GM12878 (cell line): ENCODE data around the gene MYCBPAP. TPM values are rescaled to one million over a fixed set of nuclear protein-coding genes. Genes with fewer than 3 reads are reported as not detected.

Experiments used
- ATAC-seq: fragments of 200-7000 bp; cut with Tn5 transposase; 3 replicates; pipeline ENCODE4 v1.9.1; 2020; ENCODE audit warnings: mild to moderate bottlenecking, moderate library complexity
- BruUV-seq: library from RNA; stranded (reverse); fragments of 400-500 nt; replicated peaks from 2 replicates; lab custom pipeline; 2021; lab: Mats Ljungman, UMichigan
- CTCF ChIA-PET: fragments of 300-600 bp; sonication (Branson Sonifier 250); formaldehyde crosslinking; extraction: SDS; loops from one replicate; lab custom pipeline; 2021; ENCODE audit warnings: inconsistent platforms; lab: Yijun Ruan, JAX
- POLR2A ChIA-PET: fragments of 350-600 bp; formaldehyde crosslinking; extraction: SDS; loops from one replicate; lab custom pipeline; 2021; ENCODE audit warnings: inconsistent platforms; lab: Charles Lee
- RAD21 ChIA-PET: fragments of 300-600 bp; sonication (Branson Sonifier 250); formaldehyde crosslinking; loops from one replicate; lab custom pipeline; 2023; ENCODE audit warnings: antibody characterized with exemption; ENCODE audit not compliant: unreplicated experiment; lab: Charles Lee
- SMC1A ChIA-PET: fragments of 300-600 bp; sonication (Branson Sonifier 250); formaldehyde crosslinking; loops from one replicate; lab custom pipeline; 2023; ENCODE audit not compliant: unreplicated experiment, uncharacterized antibody; lab: Charles Lee
- DNase-seq: peaks from one replicate; pipeline ENCODE4 v3.0.0-alpha.2; 2011; ENCODE audit warnings: low read depth, low spot score
- FAIRE-seq: peaks from 3 replicates; lab custom pipeline; 2011; peaks lifted over from hg19 to GRCh38; lab: Jason Lieb, UNC
- H2AFZ ChIP-seq: 2 replicates; pipeline ENCODE4 v1.6.0; 2011; ENCODE audit warnings: low read depth, low read length, control low read depth; ENCODE audit not compliant: control insufficient read depth
- H3K27ac ChIP-seq: 2 replicates; pipeline ENCODE4 v1.5.1; 2011; ENCODE audit warnings: control low read depth; ENCODE audit not compliant: control insufficient read depth, insufficient read depth
- H3K27me3 ChIP-seq, 2 experiments: replicated peaks in 1 of 2; 2 replicates each; pipeline versions ENCODE4 v1.6.0 to v1.6.1; 2011; ENCODE audit warnings: low read length in 1 of 2; ENCODE audit not compliant: control insufficient read depth in 2 of 2, insufficient read depth in 2 of 2
- H3K36me3 ChIP-seq, 2 experiments: 2 replicates each; pipeline ENCODE4 v1.5.1; 2011; ENCODE audit warnings: low read length in 1 of 2; ENCODE audit not compliant: control insufficient read depth in 2 of 2, insufficient read depth in 2 of 2
- H3K4me1 ChIP-seq: 2 replicates; pipeline ENCODE4 v1.6.1; 2011; ENCODE audit warnings: mild to moderate bottlenecking, low read length, moderate library complexity, mixed read lengths; ENCODE audit not compliant: control insufficient read depth, insufficient read depth
- H3K4me2 ChIP-seq: 2 replicates; pipeline ENCODE4 v1.6.0; 2011; ENCODE audit warnings: control low read depth; ENCODE audit not compliant: control insufficient read depth, insufficient read depth
- H3K4me3 ChIP-seq: fragments of 200-600 bp; sonication (generic); 2 replicates; pipeline ENCODE4 v1.5.1; 2016
- H3K79me2 ChIP-seq: 2 replicates; pipeline ENCODE4 v1.6.0; 2011; ENCODE audit warnings: low read length; ENCODE audit not compliant: control insufficient read depth, insufficient read depth
- H3K9ac ChIP-seq: 2 replicates; pipeline ENCODE4 v1.8.0; 2011; ENCODE audit warnings: low read length, control low read depth, mixed read lengths; ENCODE audit not compliant: control insufficient read depth, insufficient read depth
- H3K9me3 ChIP-seq: replicated peaks from 3 replicates; pipeline ENCODE4 v1.5.1; 2011; ENCODE audit warnings: mild to moderate bottlenecking, low read length; ENCODE audit not compliant: control insufficient read depth, insufficient read depth
- H4K20me1 ChIP-seq: 2 replicates; pipeline ENCODE4 v1.6.0; 2011; ENCODE audit not compliant: control insufficient read depth, insufficient read depth
- CBFB ChIP-seq: IDR thresholded peaks from 2 replicates; pipeline ENCODE4 v1.6.1; 2016; ENCODE audit warnings: antibody characterized with exemption, low read depth
- CBX3 ChIP-seq: fragments of 200-600 bp; sonication (generic); IDR thresholded peaks from 2 replicates; pipeline ENCODE4 v1.6.1; 2016; ENCODE audit warnings: low read depth, borderline replicate concordance
- CREB1 ChIP-seq: IDR thresholded peaks from 2 replicates; pipeline ENCODE4 v1.6.1; 2012; ENCODE audit warnings: low read depth, mild to moderate bottlenecking, inconsistent platforms
- CREM ChIP-seq: IDR thresholded peaks from 2 replicates; pipeline ENCODE4 v1.6.1; 2014; ENCODE audit warnings: antibody characterized with exemption, low read depth
- EED ChIP-seq: sonication (generic); IDR thresholded peaks from 2 replicates; pipeline ENCODE4 v1.6.1; 2016; ENCODE audit warnings: antibody characterized with exemption, low read depth
- HDGF ChIP-seq: fragments of 450-650 bp; IDR thresholded peaks from 2 replicates; pipeline ENCODE4 v1.6.1; 2016; ENCODE audit warnings: antibody characterized with exemption
- KLF5 ChIP-seq: fragments of 450-650 bp; IDR thresholded peaks from 2 replicates; pipeline ENCODE4 v1.6.1; 2014; ENCODE audit warnings: mild to moderate bottlenecking; ENCODE audit not compliant: partially characterized antibody
- RBBP5 ChIP-seq: fragments of 200-600 bp; sonication (generic); conservative IDR thresholded peaks from 2 replicates; pipeline ENCODE4 v1.6.1; 2016
- RUNX3 ChIP-seq: IDR thresholded peaks from 2 replicates; pipeline ENCODE4 v1.6.1; 2012; ENCODE audit warnings: low read length, inconsistent platforms
- SREBF2 ChIP-seq: IDR thresholded peaks from 2 replicates; pipeline ENCODE4 v1.6.1; 2012; ENCODE audit warnings: mild to moderate bottlenecking, low read length
- YBX1 ChIP-seq: fragments of 450-650 bp; IDR thresholded peaks from 2 replicates; pipeline ENCODE4 v1.6.1; 2016; ENCODE audit warnings: antibody characterized with exemption
- ZZZ3 ChIP-seq: IDR thresholded peaks from 2 replicates; pipeline ENCODE4 v1.6.1; 2011; ENCODE audit warnings: low read depth; ENCODE audit not compliant: control insufficient read depth, insufficient read length
- whole genome bisulfite sequencing: methylation state at CpG from one replicate; pipeline ENCODE4 v1.1.6; 2016; ENCODE audit warnings: low lambda C conversion rate; ENCODE audit not compliant: insufficient replicate concordance, insufficient coverage; ENCODE audit errors: missing lambda C conversion rate; 5-methylcytosine and 5-hydroxymethylcytosine counted together
- in situ Hi-C: fragments of 300-500 bp; cut with MboI; formaldehyde crosslinking; loops from 9 replicates; pipeline ENCODE4 v1.14.3; 2018; ENCODE audit warnings: mixed read lengths
- intact Hi-C: fragments of 100-400 bp; cut with micrococcal nuclease; formaldehyde crosslinking; loops from one replicate; pipeline ENCODE4 v1.14.2; 2022; ENCODE audit not compliant: unreplicated experiment
- polyA plus RNA-seq, 11 experiments: library from polyadenylated mRNA; depleted of rRNA in 4 of 11; unstranded in 6 of 11; stranded (reverse) in 5 of 11; fragments of >200 nt; fragmentation: Nextera tagmentation in 4 of 11; fragmentation: Illumina TruSeq in 1 of 11; extraction: Ambion mirVana in 4 of 11; extraction: Trizol in 1 of 11; gene quantifications; 1 replicate in 1 of 11; 2 replicates in 10 of 11; pipeline versions ENCODE4 v1.2.1 to v1.2.3, GENCODE V29; 2011 to 2016; ENCODE audit warnings: inconsistent platforms in 2 of 11, missing spikeins in 2 of 11, low read depth in 1 of 11
- total RNA-seq, 4 experiments: library from RNA; depleted of rRNA in 3 of 4; stranded (reverse); fragments of >200 nt in 3 of 4; fragmentation: Illumina TruSeq in 1 of 4; extraction: Trizol in 1 of 4; gene quantifications; 2 replicates each; pipeline versions ENCODE4 v1.2.1 to v1.2.3, GENCODE V29; 2013 to 2021
- TF ChIP-seq, protein P1 (sequence below): fragments of 450-650 bp; IDR thresholded peaks from 2 replicates; pipeline ENCODE4 v1.6.1; 2017; ENCODE audit warnings: mild to moderate bottlenecking
- TF ChIP-seq, protein P2 (sequence below): fragments of 450-650 bp; IDR thresholded peaks from 2 replicates; pipeline ENCODE4 v1.6.1; 2016; ENCODE audit warnings: mild to moderate bottlenecking
- TF ChIP-seq, protein P3 (sequence below): fragments of 450-650 bp; IDR thresholded peaks from 2 replicates; pipeline ENCODE4 v1.6.1; 2016; ENCODE audit warnings: mild to moderate bottlenecking, moderate library complexity, borderline replicate concordance
- TF ChIP-seq, protein P4 (sequence below): fragments of 450-650 bp; IDR thresholded peaks from 2 replicates; pipeline ENCODE4 v1.6.1; 2014; ENCODE audit warnings: mild to moderate bottlenecking

Gene MYCBPAP
- total and polyA plus RNA-seq, 10 of the 15 experiments (the other 5 are each of a cell fraction or from before 2014, with no cell fraction given) = 0.23 to 2.7 (median 1.5) TPM

DNA sequence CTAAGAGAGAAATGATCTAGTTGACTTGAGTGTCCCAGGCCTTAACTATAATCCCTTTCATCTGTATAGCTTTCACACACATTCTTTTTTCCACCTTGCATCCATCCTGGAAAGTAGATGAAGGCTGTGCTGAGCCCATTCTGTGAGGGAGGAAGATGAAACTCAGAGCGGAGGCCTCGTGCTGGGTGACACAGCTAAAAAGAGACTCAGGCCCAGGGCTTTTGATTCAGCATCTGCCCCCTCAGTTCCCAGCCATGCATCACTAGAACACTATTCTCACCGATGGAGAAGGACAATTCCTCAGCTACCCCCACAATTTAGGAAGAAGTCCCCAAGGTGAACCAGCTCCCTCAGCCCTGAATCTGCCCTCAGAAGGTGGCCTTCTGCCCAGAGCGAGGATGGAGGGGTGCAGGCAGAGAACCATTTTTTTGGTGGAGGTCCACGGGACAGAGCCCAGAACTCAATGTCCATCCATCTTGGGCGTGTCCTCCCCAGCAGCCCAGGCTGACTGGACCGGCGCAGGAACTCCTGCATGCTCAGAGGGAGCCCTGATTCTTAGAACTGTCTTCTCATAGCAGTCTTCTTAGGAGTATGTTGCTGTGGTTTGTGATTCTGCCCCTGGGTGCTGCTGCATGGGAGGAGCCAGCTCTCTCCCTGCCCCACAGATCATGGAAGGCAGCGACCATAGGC is 5.8 kb upstream of the MYCBPAP start:
- SMC1A ChIA-PET = interaction anchor here (0.9 kb wide), 1 partner anchor 8 kb away, joined by 5 read pairs; no protein-coding TSS in a partner anchor
- no peaks in the 10 kb centered on the region for H3K27me3 ChIP-seq
- no peaks in the 10 kb centered on the region for H4K20me1 ChIP-seq
- no peaks in the 10 kb centered on the region for H3K79me2 ChIP-seq
- no peak overlapping the region for H3K4me3 ChIP-seq
- H2AFZ ChIP-seq = no peak overlapping the region
- RAD21 ChIA-PET = interaction anchor here (2.3 kb wide), 1 partner anchor 19 kb away, joined by 6 read pairs; no protein-coding TSS in a partner anchor
- CTCF ChIA-PET = interaction anchor here (1.0 to 2.9 kb wide), 7 partner anchors 9 to 140 kb away, joined by 3 to 25 read pairs (median 7); no protein-coding TSS in a partner anchor
- ATAC-seq (no peak), DNase-seq (no peak), FAIRE-seq (no peak)
- no peaks in the 10 kb centered on the region for H3K9me3 ChIP-seq
- no peaks in the 10 kb centered on the region for H3K36me3 ChIP-seq
- H3K9ac ChIP-seq = no peak overlapping the region
- H3K4me2 ChIP-seq = no peak overlapping the region
- TF ChIP-seq, protein P1, sequence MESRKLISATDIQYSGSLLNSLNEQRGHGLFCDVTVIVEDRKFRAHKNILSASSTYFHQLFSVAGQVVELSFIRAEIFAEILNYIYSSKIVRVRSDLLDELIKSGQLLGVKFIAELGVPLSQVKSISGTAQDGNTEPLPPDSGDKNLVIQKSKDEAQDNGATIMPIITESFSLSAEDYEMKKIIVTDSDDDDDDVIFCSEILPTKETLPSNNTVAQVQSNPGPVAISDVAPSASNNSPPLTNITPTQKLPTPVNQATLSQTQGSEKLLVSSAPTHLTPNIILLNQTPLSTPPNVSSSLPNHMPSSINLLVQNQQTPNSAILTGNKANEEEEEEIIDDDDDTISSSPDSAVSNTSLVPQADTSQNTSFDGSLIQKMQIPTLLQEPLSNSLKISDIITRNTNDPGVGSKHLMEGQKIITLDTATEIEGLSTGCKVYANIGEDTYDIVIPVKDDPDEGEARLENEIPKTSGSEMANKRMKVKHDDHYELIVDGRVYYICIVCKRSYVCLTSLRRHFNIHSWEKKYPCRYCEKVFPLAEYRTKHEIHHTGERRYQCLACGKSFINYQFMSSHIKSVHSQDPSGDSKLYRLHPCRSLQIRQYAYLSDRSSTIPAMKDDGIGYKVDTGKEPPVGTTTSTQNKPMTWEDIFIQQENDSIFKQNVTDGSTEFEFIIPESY = no peak
- no peak for TF ChIP-seq CREB1
- no peak for TF ChIP-seq CBFB
- TF ChIP-seq CBX3 = no peak
- TF ChIP-seq RBBP5 = no peak
- no peak for TF ChIP-seq HDGF
- TF ChIP-seq SREBF2 = no peak
- TF ChIP-seq, protein P2, sequence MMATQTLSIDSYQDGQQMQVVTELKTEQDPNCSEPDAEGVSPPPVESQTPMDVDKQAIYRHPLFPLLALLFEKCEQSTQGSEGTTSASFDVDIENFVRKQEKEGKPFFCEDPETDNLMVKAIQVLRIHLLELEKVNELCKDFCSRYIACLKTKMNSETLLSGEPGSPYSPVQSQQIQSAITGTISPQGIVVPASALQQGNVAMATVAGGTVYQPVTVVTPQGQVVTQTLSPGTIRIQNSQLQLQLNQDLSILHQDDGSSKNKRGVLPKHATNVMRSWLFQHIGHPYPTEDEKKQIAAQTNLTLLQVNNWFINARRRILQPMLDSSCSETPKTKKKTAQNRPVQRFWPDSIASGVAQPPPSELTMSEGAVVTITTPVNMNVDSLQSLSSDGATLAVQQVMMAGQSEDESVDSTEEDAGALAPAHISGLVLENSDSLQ = no peak
- no peak for TF ChIP-seq ZZZ3
- TF ChIP-seq YBX1 = no peak
- TF ChIP-seq, protein P3, sequence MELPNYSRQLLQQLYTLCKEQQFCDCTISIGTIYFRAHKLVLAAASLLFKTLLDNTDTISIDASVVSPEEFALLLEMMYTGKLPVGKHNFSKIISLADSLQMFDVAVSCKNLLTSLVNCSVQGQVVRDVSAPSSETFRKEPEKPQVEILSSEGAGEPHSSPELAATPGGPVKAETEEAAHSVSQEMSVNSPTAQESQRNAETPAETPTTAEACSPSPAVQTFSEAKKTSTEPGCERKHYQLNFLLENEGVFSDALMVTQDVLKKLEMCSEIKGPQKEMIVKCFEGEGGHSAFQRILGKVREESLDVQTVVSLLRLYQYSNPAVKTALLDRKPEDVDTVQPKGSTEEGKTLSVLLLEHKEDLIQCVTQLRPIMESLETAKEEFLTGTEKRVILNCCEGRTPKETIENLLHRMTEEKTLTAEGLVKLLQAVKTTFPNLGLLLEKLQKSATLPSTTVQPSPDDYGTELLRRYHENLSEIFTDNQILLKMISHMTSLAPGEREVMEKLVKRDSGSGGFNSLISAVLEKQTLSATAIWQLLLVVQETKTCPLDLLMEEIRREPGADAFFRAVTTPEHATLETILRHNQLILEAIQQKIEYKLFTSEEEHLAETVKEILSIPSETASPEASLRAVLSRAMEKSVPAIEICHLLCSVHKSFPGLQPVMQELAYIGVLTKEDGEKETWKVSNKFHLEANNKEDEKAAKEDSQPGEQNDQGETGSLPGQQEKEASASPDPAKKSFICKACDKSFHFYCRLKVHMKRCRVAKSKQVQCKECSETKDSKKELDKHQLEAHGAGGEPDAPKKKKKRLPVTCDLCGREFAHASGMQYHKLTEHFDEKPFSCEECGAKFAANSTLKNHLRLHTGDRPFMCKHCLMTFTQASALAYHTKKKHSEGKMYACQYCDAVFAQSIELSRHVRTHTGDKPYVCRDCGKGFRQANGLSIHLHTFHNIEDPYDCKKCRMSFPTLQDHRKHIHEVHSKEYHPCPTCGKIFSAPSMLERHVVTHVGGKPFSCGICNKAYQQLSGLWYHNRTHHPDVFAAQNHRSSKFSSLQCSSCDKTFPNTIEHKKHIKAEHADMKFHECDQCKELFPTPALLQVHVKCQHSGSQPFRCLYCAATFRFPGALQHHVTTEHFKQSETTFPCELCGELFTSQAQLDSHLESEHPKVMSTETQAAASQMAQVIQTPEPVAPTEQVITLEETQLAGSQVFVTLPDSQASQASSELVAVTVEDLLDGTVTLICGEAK = no peak
- TF ChIP-seq KLF5 = no peak
- TF ChIP-seq EED = no peak
- no peak for TF ChIP-seq RUNX3
- TF ChIP-seq CREM = no peak
- TF ChIP-seq, protein P4, sequence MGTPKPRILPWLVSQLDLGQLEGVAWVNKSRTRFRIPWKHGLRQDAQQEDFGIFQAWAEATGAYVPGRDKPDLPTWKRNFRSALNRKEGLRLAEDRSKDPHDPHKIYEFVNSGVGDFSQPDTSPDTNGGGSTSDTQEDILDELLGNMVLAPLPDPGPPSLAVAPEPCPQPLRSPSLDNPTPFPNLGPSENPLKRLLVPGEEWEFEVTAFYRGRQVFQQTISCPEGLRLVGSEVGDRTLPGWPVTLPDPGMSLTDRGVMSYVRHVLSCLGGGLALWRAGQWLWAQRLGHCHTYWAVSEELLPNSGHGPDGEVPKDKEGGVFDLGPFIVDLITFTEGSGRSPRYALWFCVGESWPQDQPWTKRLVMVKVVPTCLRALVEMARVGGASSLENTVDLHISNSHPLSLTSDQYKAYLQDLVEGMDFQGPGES = no peak
- WGBS = 48% methylated on average over 9 of the region's 9 CpGs
- intact Hi-C loops (no loop called here), in situ Hi-C loops (no loop called here)
- H3K4me1 ChIP-seq = no peaks in the 10 kb centered on the region
- BruUV-seq = no TSS peak
- POLR2A ChIA-PET = interaction anchor here (0.6 kb wide), 1 partner anchor 762 kb away, joined by 3 read pairs; no protein-coding TSS in a partner anchor
- H3K27ac ChIP-seq = no peak overlapping the region
